ENCODE data around the gene WNT8A. TPM values are rescaled to one million over a fixed set of nuclear protein-coding genes. Genes with fewer than 3 reads are reported as not detected.

WNT8A gene
- total RNA-seq, 1 experiment from 2014 or later = not detected

GRCh38 chr5:138139781-138140090 lies 55.9 kb downstream of the WNT8A start:
- ChIA-PET RAD21 (ENCODE audit: low non-redundant PET in 1 of 2, low total read pairs in 2 of 2, uncharacterized antibody in 2 of 2, unreplicated experiment in 2 of 2) (no interaction called here), CTCF (no interaction called here), POLR2A (no interaction called here)
- H3K4me2 ChIP-seq (ENCODE audit: low read length) = peak overlapping the region; percentile 64
- no peaks in the 10 kb centered on the region for H4K20me1 ChIP-seq (ENCODE audit: insufficient read depth)
- BruUV-seq (replicated peaks) = no TSS peak
- ATAC-seq (no peak), DNase-seq (ENCODE audit: low read depth, low spot score) (no peak)
- no peaks in the 10 kb centered on the region for H3K27me3 ChIP-seq (ENCODE audit: insufficient read depth, low read length)
- peaks cover 0 to 6% of the 10 kb centered on the region in 2 experiments; a peak in 1 of 4 replicates for H3K4me1 ChIP-seq (ENCODE audit: control insufficient read depth in 1 of 2, insufficient read depth in 2 of 2, low read length in 2 of 2)
- no peak overlapping the region for H3K9ac ChIP-seq (ENCODE audit: low read length)
- H3K79me2 ChIP-seq (ENCODE audit: insufficient read depth, low read length) = no peaks in the 10 kb centered on the region
- H3K27ac ChIP-seq (ENCODE audit: low read depth, low read length) = no peak overlapping the region
- peak overlapping the region in 1 of 2 experiments; percentile 64; a peak in 2 of 4 replicates for H3K4me3 ChIP-seq (replicated peaks in 1 of 2; ENCODE audit: low read depth in 1 of 2, low read length in 2 of 2)
- TF ChIP-seq POLR2AphosphoS5 (IDR thresholded peaks at IDR 0.05; ENCODE audit: low read depth, low read length) (no peak), ZNF274 (IDR thresholded peaks at IDR 0.05; ENCODE audit: low read depth, low read length) (no peak), EGR1 (IDR thresholded peaks at IDR 0.05; ENCODE audit: low read depth) (no peak), POLR2A (IDR thresholded peaks at IDR 0.05; ENCODE audit: borderline replicate concordance, extremely low read depth, insufficient read depth, insufficient read length) (no peak), YY1 (IDR thresholded peaks at IDR 0.05; ENCODE audit: extremely low read depth, insufficient replicate concordance, low read depth, low read length) (no peak), SP1 (IDR thresholded peaks at IDR 0.05; ENCODE audit: low read depth) (no peak), EZH2 (IDR thresholded peaks at IDR 0.05) (no peak), FOSL1 (IDR thresholded peaks at IDR 0.05; ENCODE audit: low read depth) (no peak), EZH2phosphoT487 (IDR thresholded peaks at IDR 0.05; ENCODE audit: borderline replicate concordance) (no peak), CBX3 (IDR thresholded peaks at IDR 0.05; ENCODE audit: low read depth) (no peak), RAD21 (IDR thresholded peaks at IDR 0.05; ENCODE audit: low read depth) (no peak), CEBPB (IDR thresholded peaks at IDR 0.05; ENCODE audit: low read depth) (no peak), ELF1 (IDR thresholded peaks at IDR 0.05; ENCODE audit: borderline replicate concordance, low read depth) (no peak)
- TF ChIP-seq, protein P1, sequence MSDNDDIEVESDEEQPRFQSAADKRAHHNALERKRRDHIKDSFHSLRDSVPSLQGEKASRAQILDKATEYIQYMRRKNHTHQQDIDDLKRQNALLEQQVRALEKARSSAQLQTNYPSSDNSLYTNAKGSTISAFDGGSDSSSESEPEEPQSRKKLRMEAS (IDR thresholded peaks at IDR 0.05) = no peak
- TF ChIP-seq, protein P2, sequence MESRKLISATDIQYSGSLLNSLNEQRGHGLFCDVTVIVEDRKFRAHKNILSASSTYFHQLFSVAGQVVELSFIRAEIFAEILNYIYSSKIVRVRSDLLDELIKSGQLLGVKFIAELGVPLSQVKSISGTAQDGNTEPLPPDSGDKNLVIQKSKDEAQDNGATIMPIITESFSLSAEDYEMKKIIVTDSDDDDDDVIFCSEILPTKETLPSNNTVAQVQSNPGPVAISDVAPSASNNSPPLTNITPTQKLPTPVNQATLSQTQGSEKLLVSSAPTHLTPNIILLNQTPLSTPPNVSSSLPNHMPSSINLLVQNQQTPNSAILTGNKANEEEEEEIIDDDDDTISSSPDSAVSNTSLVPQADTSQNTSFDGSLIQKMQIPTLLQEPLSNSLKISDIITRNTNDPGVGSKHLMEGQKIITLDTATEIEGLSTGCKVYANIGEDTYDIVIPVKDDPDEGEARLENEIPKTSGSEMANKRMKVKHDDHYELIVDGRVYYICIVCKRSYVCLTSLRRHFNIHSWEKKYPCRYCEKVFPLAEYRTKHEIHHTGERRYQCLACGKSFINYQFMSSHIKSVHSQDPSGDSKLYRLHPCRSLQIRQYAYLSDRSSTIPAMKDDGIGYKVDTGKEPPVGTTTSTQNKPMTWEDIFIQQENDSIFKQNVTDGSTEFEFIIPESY (IDR thresholded peaks at IDR 0.05; ENCODE audit: extremely low read depth, insufficient replicate concordance, low read length) = no peak
- TF ChIP-seq, protein P3, sequence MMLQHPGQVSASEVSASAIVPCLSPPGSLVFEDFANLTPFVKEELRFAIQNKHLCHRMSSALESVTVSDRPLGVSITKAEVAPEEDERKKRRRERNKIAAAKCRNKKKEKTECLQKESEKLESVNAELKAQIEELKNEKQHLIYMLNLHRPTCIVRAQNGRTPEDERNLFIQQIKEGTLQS (IDR thresholded peaks at IDR 0.05) = no peak
- no peaks in the 10 kb centered on the region for H3K9me3 ChIP-seq (ENCODE audit: control insufficient read depth in 1 of 2, insufficient read depth in 1 of 2, low read depth in 1 of 2, low read length in 2 of 2)
- intact Hi-C loops (cut with micrococcal nuclease) = no loop called here
- H2AFZ ChIP-seq (ENCODE audit: low read depth, low read length, poor library complexity, severe bottlenecking) = peak overlapping the region; percentile 58
- no peaks in the 10 kb centered on the region for H3K9me2 ChIP-seq (ENCODE audit: insufficient read depth)
- H3K36me3 ChIP-seq (ENCODE audit: control insufficient read depth in 1 of 2, insufficient read depth in 2 of 2, low read length in 2 of 2) = no peaks in the 10 kb centered on the region
